SK-N-SH (cell line): Measurements from ENCODE around the gene ANKRD13B. TPM values are rescaled to one million over a fixed set of nuclear protein-coding genes. Genes with fewer than 3 reads are reported as not detected.
A peak's percentile ranks its signal among the peaks of the same experiment; 100 is the strongest.

Source experiments
- CTCF ChIA-PET: fragments of 300-600, 350-600 bp; formaldehyde crosslinking; extraction: SDS; loops from one replicate; lab custom pipeline; 2021; lab: Yijun Ruan, JAX
- POLR2A ChIA-PET: fragments of 350-600 bp; sonication (Branson Sonifier 250); formaldehyde crosslinking; extraction: SDS; loops from one replicate; lab custom pipeline; 2020; ENCODE audit warnings: antibody characterized with exemption, inconsistent platforms; lab: Yijun Ruan, JAX
- DNase-seq: peaks from one replicate; pipeline ENCODE4 v3.0.0; 2012
- H2AFZ ChIP-seq: fragments of 200-600 bp; sonication (generic); 2 replicates; pipeline ENCODE4 v1.8.1; 2016; ENCODE audit warnings: antibody characterized with exemption, mild to moderate bottlenecking, low read depth
- H3F3A ChIP-seq: fragments of 200-600 bp; sonication (generic); replicated peaks from 2 replicates; pipeline ENCODE3; 2016; ENCODE audit warnings: antibody characterized with exemption, mild to moderate bottlenecking; ENCODE audit not compliant: insufficient read depth
- H3K27ac ChIP-seq, 2 experiments: fragments of 200-500 bp in 1 of 2; fragments of 200-600 bp in 1 of 2; sonication (Bioruptor generic) in 1 of 2; sonication (generic), shearing (Covaris generic) in 1 of 2; 2 replicates each; pipeline versions ENCODE4 v1.5.1 to v1.6.1; 2014 to 2016; ENCODE audit warnings: low read depth in 2 of 2, inconsistent platforms in 1 of 2, low read length in 1 of 2, mild to moderate bottlenecking in 1 of 2, mixed read lengths in 1 of 2
- H3K27me3 ChIP-seq: fragments of 200-600 bp; sonication (generic), shearing (Covaris generic); 2 replicates; pipeline ENCODE4 v1.6.1; 2016; ENCODE audit warnings: mixed run types; ENCODE audit not compliant: insufficient read depth
- H3K36me3 ChIP-seq, 2 experiments: fragments of 200-500 bp in 1 of 2; fragments of 200-600 bp in 1 of 2; sonication (Bioruptor generic) in 1 of 2; sonication (generic) in 1 of 2; replicated peaks in 1 of 2; 2 replicates each; pipeline versions ENCODE3 to v1.5.1; 2014 to 2016; ENCODE audit warnings: low read length in 1 of 2, mild to moderate bottlenecking in 1 of 2; ENCODE audit not compliant: insufficient read depth in 2 of 2, control insufficient read depth in 1 of 2
- H3K4me1 ChIP-seq, 2 experiments: fragments of 200-500 bp in 1 of 2; fragments of 200-600 bp in 1 of 2; sonication (Bioruptor generic) in 1 of 2; sonication (generic), shearing (Covaris generic) in 1 of 2; 2 replicates each; pipeline versions ENCODE4 v1.5.1 to v1.6.1; 2014 to 2016; ENCODE audit warnings: low read depth in 1 of 2, low read length in 1 of 2, mixed run types in 1 of 2; ENCODE audit not compliant: insufficient read depth in 2 of 2, control insufficient read depth in 1 of 2
- H3K4me2 ChIP-seq: fragments of 200-600 bp; sonication (generic), shearing (Covaris generic); 2 replicates; pipeline ENCODE4 v1.6.1; 2017; ENCODE audit warnings: mixed run types
- H3K4me3 ChIP-seq, 2 experiments: fragments of 200-500 bp in 1 of 2; fragments of 200-600 bp in 1 of 2; sonication (Bioruptor generic) in 1 of 2; sonication (generic), shearing (Covaris generic) in 1 of 2; 2 replicates each; pipeline versions ENCODE4 v1.5.1 to v1.8.1; 2014 to 2016; ENCODE audit warnings: low read depth in 2 of 2, inconsistent platforms in 1 of 2, low read length in 1 of 2, mild to moderate bottlenecking in 1 of 2, mixed read lengths in 1 of 2, moderate library complexity in 1 of 2
- H3K79me2 ChIP-seq: fragments of 200-600 bp; sonication (generic); 2 replicates; pipeline ENCODE4 v1.8.1; 2017; ENCODE audit warnings: mild to moderate bottlenecking; ENCODE audit not compliant: insufficient read depth
- H3K9ac ChIP-seq: fragments of 200-600 bp; sonication (generic); 2 replicates; pipeline ENCODE4 v1.6.1; 2017; ENCODE audit warnings: mixed run types
- H3K9me2 ChIP-seq: fragments of 200-600 bp; sonication (generic); 2 replicates; pipeline ENCODE4 v1.6.1; 2017; ENCODE audit warnings: mixed run types
- H3K9me3 ChIP-seq: fragments of 200-600 bp; sonication (generic); 2 replicates; pipeline ENCODE4 v1.6.1; 2017; ENCODE audit warnings: mixed run types, mild to moderate bottlenecking, moderate library complexity
- H4K20me1 ChIP-seq: fragments of 200-600 bp; sonication (generic); 2 replicates; pipeline ENCODE4 v1.6.1; 2017; ENCODE audit warnings: mild to moderate bottlenecking, mixed run types; ENCODE audit not compliant: insufficient read depth
- ELF1 ChIP-seq: IDR thresholded peaks from 2 replicates; pipeline ENCODE4 v1.4.0; 2012
- FOSL2 ChIP-seq: IDR thresholded peaks from 2 replicates; pipeline ENCODE4 v1.4.0; 2012; ENCODE audit warnings: low read depth, mild to moderate bottlenecking, moderate library complexity, borderline replicate concordance
- FOXJ3 ChIP-seq: sonication (generic); formaldehyde crosslinking; IDR thresholded peaks from 2 replicates; pipeline ENCODE4 v1.5.1; 2020; ENCODE audit warnings: mild to moderate bottlenecking, missing genetic modification reagents
- GATA2 ChIP-seq: sonication (generic); formaldehyde crosslinking; IDR thresholded peaks from 2 replicates; pipeline ENCODE4 v1.5.0; 2020; ENCODE audit warnings: mild to moderate bottlenecking, missing genetic modification reagents
- JUND ChIP-seq: IDR thresholded peaks from 2 replicates; pipeline ENCODE4 v1.4.0; 2012
- MXI1 ChIP-seq: IDR thresholded peaks from 2 replicates; pipeline ENCODE4 v1.6.1; 2012; ENCODE audit warnings: mild to moderate bottlenecking, low read depth, low read length, improper control_type of control experiment
- NFIC ChIP-seq: IDR thresholded peaks from 2 replicates; pipeline ENCODE4 v1.4.0; 2012; ENCODE audit warnings: borderline replicate concordance
- NRF1 ChIP-seq: IDR thresholded peaks from 2 replicates; pipeline ENCODE4 v1.6.1; 2012; ENCODE audit warnings: low read depth, mild to moderate bottlenecking, low read length
- POLR2AphosphoS5 ChIP-seq: IDR thresholded peaks from 2 replicates; pipeline ENCODE4 v1.6.1; 2012; ENCODE audit warnings: low read depth, low read length
- RAD21 ChIP-seq: IDR thresholded peaks from 2 replicates; pipeline ENCODE4 v1.6.1; 2012; ENCODE audit warnings: mild to moderate bottlenecking, low read length
- RFX5 ChIP-seq: IDR thresholded peaks from 2 replicates; pipeline ENCODE4 v1.6.1; 2012; ENCODE audit warnings: mild to moderate bottlenecking, improper control_type of control experiment, low read length
- RXRA ChIP-seq: IDR thresholded peaks from 2 replicates; pipeline ENCODE4 v1.4.0; 2012; ENCODE audit warnings: low read depth, mild to moderate bottlenecking, borderline replicate concordance
- TAF1 ChIP-seq: IDR thresholded peaks from 2 replicates; pipeline ENCODE4 v1.6.1; 2012; ENCODE audit warnings: low read depth, mild to moderate bottlenecking, low read length, moderate library complexity, borderline replicate concordance
- TCF12 ChIP-seq: IDR thresholded peaks from 2 replicates; pipeline ENCODE4 v1.4.0; 2012
- TEAD4 ChIP-seq: IDR thresholded peaks from 2 replicates; pipeline ENCODE4 v1.4.0; 2012; ENCODE audit warnings: mild to moderate bottlenecking, borderline replicate concordance; ENCODE audit not compliant: insufficient read depth
- USF1 ChIP-seq: IDR thresholded peaks from 2 replicates; pipeline ENCODE4 v1.4.0; 2012; ENCODE audit warnings: low read depth, borderline replicate concordance
- WGBS: methylation state at CpG from one replicate; pipeline ENCODE4 v1.1.6; 2017; ENCODE audit warnings: low lambda C conversion rate; 5-methylcytosine and 5-hydroxymethylcytosine counted together
- polyA plus RNA-seq, 3 experiments: library from polyadenylated mRNA; depleted of rRNA; stranded (reverse); fragments of >200 nt; gene quantifications; 2 replicates each; pipeline ENCODE4 v1.2.3, GENCODE V29; 2012
- TF ChIP-seq, protein P1 (sequence below): IDR thresholded peaks from 2 replicates; pipeline ENCODE4; 2012
- TF ChIP-seq, protein P2 (sequence below): fragments of 150-350 bp; IDR thresholded peaks from 2 replicates; pipeline ENCODE4 v1.6.1; 2017; ENCODE audit warnings: antibody characterized with exemption, low read length, low read depth, borderline replicate concordance
- TF ChIP-seq, protein P3 (sequence below): IDR thresholded peaks from 2 replicates; pipeline ENCODE4 v1.4.0; 2012; ENCODE audit warnings: low read depth, borderline replicate concordance

Gene ANKRD13B
- polyA plus RNA-seq, 1 of the 3 experiments (the other 2 are of a cell fraction), result 16.1 TPM

GRCh38 chr17:29549177-29549923 is 43.6 kb upstream of the ANKRD13B start:
- Histone ChIP-seq H4K20me1 (no peaks in the 10 kb centered on the region), H3K4me3 (no peak overlapping the region), H3K4me1 (peaks cover 4 to 7% of the 10 kb centered on the region in 2 experiments; a peak in 3 of 4 replicates), H3K36me3 (peaks cover 23 to 34% of the 10 kb centered on the region in 2 experiments), H3K27me3 (no peaks in the 10 kb centered on the region), H3K9me2 (no peaks in the 10 kb centered on the region), H3F3A (no peaks in the 10 kb centered on the region)
- POLR2A ChIA-PET, result no interaction called here
- TF ChIP-seq RFX5, result no peak
- TF ChIP-seq JUND, result no peak
- no peak for TF ChIP-seq RAD21
- TF ChIP-seq, protein P1, sequence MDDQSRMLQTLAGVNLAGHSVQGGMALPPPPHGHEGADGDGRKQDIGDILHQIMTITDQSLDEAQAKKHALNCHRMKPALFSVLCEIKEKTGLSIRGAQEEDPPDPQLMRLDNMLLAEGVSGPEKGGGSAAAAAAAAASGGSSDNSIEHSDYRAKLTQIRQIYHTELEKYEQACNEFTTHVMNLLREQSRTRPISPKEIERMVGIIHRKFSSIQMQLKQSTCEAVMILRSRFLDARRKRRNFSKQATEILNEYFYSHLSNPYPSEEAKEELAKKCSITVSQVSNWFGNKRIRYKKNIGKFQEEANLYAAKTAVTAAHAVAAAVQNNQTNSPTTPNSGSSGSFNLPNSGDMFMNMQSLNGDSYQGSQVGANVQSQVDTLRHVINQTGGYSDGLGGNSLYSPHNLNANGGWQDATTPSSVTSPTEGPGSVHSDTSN, result no peak
- no peak for TF ChIP-seq MXI1
- no peak for TF ChIP-seq NFIC
- TF ChIP-seq TAF1, result no peak
- no peak for TF ChIP-seq FOSL2
- TF ChIP-seq GATA2 (CRISPR knock-in tag), result no peak
- no peak for TF ChIP-seq NRF1
- no peak for TF ChIP-seq RXRA
- TF ChIP-seq, protein P2, sequence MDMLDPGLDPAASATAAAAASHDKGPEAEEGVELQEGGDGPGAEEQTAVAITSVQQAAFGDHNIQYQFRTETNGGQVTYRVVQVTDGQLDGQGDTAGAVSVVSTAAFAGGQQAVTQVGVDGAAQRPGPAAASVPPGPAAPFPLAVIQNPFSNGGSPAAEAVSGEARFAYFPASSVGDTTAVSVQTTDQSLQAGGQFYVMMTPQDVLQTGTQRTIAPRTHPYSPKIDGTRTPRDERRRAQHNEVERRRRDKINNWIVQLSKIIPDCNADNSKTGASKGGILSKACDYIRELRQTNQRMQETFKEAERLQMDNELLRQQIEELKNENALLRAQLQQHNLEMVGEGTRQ, result no peak
- TF ChIP-seq TEAD4, result no peak
- TF ChIP-seq, all 33 proteins: peak for 0
- peak; percentile 25 for DNase-seq
- Histone ChIP-seq H3K9ac (no peak overlapping the region), H3K9me3 (no peaks in the 10 kb centered on the region), H3K4me2 (no peak overlapping the region), H2AFZ (no peak overlapping the region), H3K79me2 (no peaks in the 10 kb centered on the region), H3K27ac (peak overlapping the region in 1 of 2 experiments; percentile 47; a peak in 1 of 4 replicates)
- CTCF ChIA-PET, result interaction anchor here (0.9 to 2.1 kb wide), 4 partner anchors 12 to 179 kb away, joined by 3 to 7 read pairs (median 4); no protein-coding TSS in a partner anchor
- WGBS, result 59% methylated on average over 5 of the region's 5 CpGs

- no peak overlapping the region for H2AFZ ChIP-seq
- peaks cover 0 to 2% of the 10 kb centered on the region in 2 experiments; a peak in 1 of 4 replicates for H3K4me1 ChIP-seq
- H3K36me3 ChIP-seq, result peaks cover 0 to 3% of the 10 kb centered on the region in 2 experiments
- TF ChIP-seq, protein P3, sequence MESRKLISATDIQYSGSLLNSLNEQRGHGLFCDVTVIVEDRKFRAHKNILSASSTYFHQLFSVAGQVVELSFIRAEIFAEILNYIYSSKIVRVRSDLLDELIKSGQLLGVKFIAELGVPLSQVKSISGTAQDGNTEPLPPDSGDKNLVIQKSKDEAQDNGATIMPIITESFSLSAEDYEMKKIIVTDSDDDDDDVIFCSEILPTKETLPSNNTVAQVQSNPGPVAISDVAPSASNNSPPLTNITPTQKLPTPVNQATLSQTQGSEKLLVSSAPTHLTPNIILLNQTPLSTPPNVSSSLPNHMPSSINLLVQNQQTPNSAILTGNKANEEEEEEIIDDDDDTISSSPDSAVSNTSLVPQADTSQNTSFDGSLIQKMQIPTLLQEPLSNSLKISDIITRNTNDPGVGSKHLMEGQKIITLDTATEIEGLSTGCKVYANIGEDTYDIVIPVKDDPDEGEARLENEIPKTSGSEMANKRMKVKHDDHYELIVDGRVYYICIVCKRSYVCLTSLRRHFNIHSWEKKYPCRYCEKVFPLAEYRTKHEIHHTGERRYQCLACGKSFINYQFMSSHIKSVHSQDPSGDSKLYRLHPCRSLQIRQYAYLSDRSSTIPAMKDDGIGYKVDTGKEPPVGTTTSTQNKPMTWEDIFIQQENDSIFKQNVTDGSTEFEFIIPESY, result no peak
- TF ChIP-seq POLR2AphosphoS5 (no peak), USF1 (no peak), FOXJ3 (CRISPR knock-in tag) (no peak), TCF12 (no peak), ELF1 (no peak)
- ChIA-PET POLR2A (interaction anchor here (1.0 kb wide), 1 partner anchor 11 kb away, joined by 3 read pairs; the partner anchor contains the start of gene ABHD15), CTCF (interaction anchor here (0.5 to 3.8 kb wide), 6 partner anchors 8 to 265 kb away, joined by 3 to 22 read pairs (median 6); no protein-coding TSS in a partner anchor)
- H3K27ac ChIP-seq, result no peak overlapping the region
- no peaks in the 10 kb centered on the region for H3K79me2 ChIP-seq
- no peaks in the 10 kb centered on the region for H4K20me1 ChIP-seq
- DNase-seq, result no peak
- H3F3A ChIP-seq, result no peaks in the 10 kb centered on the region
- no peaks in the 10 kb centered on the region for H3K9me3 ChIP-seq
- H3K27me3 ChIP-seq, result no peaks in the 10 kb centered on the region
- no peak overlapping the region for H3K9ac ChIP-seq
- no peak overlapping the region for H3K4me2 ChIP-seq
- H3K9me2 ChIP-seq, result no peaks in the 10 kb centered on the region
- 74% methylated on average over 3 of the region's 3 CpGs for WGBS
- no peak overlapping the region for H3K4me3 ChIP-seq
These were observed 37.1 kb upstream of the ANKRD13B start for GRCh38 chr17:29555840-29556239.
